Measurements from ENCODE around the gene FLRT1.
A peak's percentile ranks its signal among the peaks of the same experiment; 100 is the strongest.

The FLRT1 gene

DNA sequence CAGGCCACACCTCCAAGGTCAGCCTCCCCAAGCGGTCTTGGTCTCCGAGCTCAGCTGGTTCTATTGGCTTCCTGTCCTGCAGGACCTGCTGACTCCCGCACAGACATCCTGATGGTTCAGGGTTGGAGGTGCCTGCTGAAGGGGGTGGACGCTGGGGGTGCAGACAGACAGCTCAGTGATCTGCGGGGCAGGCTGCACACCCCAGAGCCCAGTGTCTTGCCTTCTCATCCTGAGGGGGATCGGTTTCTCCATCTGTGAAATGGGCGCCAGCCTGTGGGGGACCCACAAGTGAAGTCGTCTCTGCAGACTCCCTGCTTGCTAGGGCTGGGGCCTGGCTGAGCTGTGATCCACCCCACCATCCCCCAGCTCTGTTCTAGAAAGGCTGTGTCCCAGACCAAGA, 13.8 kb downstream of the FLRT1 start:
- no peak for DNase-seq

DNA sequence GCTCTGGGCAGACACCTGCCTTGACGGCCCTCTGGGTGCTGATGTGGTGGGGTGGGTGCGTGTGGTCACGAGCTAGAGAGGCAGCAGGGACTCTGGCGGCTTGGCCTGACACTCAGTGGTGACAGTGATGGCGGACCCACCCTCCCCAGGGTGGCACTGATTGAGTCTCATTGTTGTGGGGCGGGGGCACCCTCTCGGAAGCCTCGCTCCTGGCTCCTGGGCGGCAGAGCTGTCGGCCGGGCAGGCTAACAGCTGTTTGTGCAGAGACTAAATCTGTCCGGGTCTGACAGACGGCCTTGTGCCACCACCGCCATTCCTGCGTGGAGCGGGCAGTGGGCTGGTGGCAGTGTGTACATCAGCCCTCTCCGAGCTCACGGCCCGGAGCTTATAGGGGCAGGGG, 15.6 kb downstream of the FLRT1 start:
- DNase-seq = no peak

DNA sequence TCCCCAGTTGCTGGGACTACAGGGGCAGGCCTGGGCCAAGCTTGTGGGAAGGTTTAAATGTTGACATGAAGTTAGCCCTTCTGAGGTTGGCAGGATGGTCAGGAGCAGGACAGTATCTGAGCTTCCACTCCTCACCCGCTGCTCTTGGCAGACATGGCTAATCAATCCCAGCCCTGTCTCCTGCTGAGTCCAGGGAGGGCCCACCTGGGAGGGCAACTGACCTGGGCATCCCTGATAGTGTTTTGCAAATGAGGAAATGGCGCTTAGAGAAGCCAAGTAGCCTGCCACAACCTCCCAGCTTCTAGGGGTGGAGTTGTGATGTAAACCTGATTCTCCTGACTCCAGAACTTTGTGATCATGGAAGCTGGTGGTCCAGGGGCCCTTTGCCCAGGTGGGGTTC, 16.7 kb downstream of the FLRT1 start:
- no peak for DNase-seq

DNA sequence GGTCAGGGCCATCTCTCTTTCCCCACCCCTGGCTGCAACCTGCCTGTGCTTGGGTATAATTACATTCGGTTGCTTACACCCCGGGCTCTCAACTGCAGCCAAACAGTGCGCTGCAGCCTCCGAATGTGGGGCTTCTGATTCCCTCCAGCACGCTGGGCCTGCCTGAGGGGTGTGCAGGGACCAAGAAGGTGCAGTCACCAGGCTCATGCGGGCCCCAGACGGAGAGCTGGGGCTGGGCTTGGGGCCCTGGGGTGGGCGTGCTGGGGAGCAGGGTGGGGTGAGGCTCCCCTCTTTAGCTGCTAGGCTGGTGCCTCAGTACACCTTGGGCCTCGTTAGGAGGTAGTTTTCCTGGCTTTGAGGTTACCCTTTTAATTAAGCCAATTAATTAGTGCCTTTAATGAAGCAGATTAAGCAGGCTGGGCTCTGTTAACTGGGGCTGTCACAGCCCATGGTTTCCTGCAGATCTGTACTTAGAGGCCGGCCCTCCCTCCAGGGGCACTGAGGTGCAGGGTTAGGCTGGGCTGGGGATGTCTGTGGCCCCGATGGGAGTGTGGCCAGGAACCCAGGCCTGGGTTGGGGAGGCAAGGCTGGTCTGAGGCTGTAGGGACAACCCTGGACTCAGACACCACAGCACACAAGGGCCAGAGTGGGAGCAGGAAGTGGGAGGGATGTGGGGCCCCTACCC, 17.3 kb downstream of the FLRT1 start:
- DNase-seq = no peak

DNA sequence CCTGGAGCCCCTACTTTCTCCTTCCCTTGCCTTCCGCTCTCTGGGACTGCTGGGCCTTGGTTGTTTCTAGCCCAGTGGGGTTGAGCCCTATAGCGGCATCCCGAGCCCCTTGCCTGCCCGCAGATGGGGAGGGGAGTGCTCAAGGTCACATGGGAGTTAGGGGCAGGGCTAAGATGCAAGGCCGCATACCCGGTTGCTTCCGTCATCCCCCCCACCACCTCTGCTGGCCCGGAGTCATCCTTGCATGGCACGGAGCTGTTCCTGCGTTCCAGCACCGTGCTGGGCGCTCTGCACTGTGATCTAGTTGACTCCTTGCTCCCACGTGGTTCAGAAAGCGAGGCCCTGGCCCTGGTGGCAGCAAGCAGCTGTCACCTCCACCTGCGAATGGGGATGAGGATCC, 18.0 kb downstream of the FLRT1 start:
- DNase-seq = no peak

DNA sequence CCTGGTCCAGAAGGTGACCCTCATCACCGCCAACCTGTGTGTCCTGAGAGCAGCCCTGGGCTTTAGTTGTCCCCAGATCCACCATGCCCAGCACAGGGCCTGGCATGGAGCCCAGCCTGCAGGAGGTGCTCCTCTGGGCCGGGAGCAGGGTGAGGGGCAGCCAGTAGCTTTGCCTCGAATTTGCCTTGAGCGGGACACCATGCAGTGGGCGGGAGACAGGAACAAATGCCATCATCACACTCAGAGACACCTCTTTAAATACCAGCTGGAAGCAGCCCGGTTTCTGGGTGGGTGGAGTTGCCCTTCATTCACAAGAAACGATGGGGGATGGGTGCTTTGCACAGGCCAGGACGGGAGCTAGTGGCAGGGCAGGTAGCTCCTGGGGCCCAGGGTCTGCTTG, 19.3 kb downstream of the FLRT1 start:
- no peak for DNase-seq

DNA sequence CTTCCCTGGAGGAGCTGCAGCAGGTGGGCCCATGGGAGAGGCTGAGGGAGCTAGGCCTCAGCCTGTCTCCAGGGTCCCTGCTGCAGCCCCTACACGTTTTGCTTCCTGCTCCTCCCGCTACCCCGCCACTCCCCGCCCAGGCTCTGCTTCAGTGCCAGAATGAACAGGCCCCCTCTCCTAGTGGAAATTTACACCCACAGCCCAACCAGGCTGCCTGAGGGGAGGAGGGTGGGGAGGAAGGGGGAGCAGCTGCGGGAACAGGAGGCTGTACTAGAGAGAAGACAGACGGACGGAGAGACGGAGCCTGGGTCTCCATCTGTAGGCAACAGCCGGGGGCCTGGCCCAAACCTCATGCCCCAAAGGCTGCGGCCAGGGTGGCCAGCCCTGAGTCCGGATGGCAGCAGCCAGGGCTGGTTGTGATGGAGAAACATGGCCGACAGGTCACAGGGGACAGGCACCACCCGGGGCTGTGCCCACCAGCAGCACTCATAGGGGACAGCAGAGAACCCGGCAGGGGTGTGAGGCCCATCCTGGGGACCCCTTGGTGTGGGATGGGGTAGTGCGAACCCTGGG, 20.6 kb downstream of the FLRT1 start:
- peak; percentile 74 for DNase-seq

DNA sequence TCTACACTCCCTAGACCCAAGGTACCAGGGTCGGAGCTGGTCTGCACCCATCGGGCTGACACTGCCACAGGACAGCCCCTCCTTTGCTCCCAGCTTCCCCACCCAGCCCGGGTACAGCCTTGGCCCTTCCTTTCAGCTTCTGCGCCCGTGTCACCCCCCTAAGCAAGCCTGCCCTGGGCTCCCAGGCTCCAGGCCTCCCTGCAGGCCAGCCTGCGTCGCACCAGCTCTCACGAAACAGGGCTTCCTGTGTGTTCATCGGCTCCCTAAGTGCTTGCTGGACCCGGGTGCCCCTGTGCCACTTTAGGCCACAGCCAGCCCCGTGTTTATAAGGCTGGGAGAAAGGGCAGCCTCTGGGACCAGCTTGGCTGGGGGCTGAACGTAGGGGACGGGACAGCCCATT, 21.1 kb downstream of the FLRT1 start:
- DNase-seq = no peak

DNA sequence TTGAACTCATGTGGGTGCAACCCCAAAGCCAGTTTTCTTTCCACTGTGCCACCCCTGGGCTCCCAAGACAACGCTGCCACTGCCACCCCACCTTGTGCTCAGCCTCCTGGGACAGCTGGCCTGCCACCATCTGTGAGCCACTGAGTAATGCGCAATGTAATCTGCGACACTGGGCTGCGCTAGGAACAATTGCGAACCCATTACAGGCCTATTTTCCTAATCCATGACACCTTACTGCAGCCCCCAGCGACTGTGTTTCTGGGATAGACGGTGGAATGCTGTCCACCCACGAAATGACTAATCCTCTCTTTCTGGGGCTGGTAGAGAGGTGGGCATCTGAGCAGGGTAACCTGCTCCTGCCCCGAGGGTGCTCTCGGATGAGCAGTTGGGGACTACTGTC, 22.2 kb downstream of the FLRT1 start:
- no peak for DNase-seq

DNA sequence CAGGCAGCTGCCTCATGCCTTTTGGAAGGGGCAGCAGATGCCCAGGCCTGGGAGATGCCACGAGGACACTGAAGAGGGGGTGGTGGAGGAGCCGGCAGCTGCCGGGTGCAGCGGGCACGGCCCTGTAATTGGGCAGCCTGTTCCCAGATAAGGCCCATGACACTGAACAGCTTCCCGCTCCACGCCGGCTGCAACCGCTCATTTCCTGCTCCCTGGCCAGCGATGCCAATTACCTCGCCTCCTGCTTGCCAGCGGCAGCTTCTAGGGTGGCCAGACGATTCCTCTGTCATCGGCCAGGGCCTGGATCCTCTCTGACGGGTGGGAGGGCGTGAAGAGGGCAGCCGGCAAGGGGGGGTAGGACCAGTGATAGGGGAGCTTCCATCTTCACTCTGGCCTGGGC, 22.8 kb downstream of the FLRT1 start:
- DNase-seq = peak; percentile 77

DNA sequence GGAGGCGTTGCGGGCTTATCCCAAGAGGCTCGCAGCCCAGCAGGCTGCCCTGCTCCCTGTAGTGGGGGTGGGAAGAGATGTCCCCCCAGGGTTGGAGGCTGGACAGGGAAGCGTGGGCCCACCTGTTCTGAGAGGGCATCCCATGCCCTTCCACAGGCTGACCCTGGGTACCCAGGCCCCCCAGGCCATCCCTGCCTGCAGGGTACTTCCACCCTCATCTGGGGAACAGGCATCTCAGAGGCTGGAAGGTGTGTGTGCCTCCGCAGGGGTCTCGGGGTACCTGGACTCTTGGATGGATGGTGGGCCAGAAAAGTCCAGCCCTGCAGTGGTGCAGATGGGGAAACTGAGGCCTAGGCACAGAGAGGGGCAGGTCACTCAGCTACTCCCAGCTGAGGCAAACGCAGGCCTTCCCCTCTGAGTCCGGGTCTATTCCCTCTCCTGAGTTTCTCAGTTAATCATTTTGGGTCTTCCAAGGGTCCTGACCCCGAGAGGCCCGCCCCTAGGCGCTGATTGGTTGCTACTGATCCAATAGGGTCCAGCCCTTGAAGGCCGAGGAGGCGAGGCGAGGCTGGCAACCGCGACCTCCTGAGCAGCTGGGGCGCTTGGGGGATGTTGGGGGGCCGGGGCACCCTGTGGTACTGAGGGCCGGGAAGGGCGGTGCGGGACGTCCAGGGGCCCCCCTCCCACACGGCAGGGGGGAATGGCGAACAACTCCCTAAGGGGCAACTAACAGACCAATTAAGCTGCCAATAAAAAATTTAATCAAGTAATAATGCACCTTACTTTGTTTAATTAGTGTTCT, 23.8 kb downstream of the FLRT1 start:
- DNase-seq = no peak

DNA sequence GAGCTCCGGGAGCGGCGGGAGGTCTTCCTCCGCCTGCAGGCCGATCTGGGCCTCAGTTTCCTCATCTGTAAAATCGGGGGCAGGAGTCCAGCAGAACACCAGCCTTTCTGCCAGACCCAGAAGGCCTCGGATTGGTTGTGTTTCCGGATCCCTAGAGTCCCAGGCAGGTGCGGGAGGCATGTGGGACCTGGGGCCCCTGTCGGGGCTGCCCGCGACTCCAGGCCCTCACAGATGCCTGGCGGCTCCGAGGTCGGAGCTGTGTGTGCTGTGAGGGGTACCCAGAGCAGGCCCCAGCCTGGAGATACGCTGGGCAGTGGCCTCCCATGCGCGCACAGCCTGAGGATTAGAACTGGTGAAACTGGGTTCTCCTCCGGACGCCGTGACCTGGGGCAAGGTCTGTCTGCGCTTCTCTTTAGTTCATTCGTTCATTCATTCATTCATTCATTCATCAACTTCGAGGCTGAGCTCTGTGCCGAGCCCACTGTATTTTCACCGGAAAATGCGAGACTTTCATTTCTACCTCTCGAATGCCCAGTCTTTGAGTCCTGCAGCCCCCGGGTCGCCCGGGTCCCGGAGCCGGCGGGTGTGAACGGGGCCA, 24.6 kb downstream of the FLRT1 start:
- DNase-seq = no peak

DNA sequence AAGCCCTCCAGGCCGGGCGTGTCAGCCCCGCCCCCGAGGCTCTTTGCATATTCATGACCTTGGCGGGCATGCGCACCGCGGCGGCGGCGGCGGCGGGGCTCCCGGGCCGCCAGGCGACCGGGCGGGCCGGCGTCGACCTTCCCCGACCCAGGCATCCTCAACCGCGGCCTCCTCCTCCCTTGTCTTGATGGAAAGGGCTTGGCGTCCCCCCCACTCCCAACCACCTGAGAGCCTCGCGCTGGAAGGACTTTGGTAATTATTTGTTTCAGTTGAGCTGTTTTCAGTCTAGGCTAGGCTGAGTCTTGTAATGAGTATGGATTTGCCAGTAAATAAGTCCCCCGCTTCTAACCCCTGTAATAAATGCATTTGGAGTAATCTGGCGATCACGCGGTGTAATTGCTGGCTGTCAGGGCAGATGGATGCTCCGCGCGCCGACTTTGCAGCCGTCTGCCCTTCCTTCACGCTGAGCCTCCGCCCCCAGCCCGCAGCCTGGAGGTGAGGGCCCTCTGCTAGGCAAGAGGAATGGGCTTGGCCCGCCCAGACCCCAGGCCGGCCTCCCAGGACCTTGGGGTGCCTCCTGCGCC, 25.2 kb downstream of the FLRT1 start:
- peak; percentile 98 for DNase-seq

DNA sequence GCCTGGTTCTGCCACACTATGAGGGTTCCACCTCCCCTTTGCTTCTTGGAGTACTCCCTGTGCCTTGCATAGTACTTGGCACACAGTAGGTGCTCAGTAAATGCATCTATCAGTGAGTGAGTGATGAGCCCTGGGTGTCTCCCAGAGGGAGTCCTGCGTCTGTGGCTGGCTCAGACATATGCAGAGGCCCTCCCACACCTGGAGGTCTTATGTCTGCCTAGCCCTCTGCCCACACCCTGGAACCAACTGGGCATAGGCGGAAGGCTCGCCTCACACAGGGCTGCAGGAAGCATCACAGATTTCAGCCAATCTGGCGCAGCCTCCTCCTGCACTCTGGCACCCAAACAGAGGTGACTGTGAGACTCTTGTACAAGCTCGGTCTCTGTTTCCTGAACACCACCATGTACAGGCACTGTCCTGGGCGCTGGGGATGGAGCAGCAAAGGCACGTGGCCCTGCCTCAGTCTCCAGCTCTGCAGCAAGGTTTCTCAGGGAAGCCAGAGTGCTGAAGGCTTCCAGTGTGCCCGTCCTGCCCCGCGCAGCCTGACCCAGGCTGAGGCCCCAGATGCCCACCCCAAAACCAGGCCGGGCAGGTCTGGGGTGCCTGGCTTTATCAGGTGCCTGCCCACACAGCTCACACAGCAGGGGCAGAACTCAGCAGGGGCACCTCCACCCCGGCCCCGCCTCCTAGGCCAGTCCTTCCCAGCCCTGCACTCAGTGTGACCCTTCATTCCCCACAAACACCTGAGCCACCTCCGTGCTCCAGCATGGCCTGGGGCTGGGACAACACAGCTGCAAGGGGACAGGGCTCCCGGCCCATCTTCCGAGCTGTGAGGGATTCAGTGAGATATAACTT, 26.7 kb downstream of the FLRT1 start:
- DNase-seq = peak; percentile 60

DNA sequence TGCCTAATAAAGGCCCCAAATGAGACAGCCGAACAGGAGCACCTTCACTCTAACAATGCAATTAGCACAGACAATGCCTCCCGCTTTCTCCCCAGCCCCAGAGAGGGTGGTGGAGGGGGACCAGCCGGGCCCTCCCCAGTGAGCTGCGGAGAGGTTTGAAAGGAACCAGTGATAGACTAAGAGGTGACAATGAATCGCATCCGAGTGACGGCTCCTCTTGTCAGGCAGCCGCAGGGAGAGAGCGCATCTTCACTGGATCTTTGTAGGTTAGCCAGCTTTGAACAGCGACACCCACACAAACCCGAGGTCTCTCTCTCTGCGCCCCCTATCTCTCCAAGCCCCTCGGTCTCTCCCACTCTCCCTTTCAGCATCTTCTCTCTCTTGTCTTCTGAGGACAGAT, 28.0 kb downstream of the FLRT1 start:
- DNase-seq = no peak

DNA sequence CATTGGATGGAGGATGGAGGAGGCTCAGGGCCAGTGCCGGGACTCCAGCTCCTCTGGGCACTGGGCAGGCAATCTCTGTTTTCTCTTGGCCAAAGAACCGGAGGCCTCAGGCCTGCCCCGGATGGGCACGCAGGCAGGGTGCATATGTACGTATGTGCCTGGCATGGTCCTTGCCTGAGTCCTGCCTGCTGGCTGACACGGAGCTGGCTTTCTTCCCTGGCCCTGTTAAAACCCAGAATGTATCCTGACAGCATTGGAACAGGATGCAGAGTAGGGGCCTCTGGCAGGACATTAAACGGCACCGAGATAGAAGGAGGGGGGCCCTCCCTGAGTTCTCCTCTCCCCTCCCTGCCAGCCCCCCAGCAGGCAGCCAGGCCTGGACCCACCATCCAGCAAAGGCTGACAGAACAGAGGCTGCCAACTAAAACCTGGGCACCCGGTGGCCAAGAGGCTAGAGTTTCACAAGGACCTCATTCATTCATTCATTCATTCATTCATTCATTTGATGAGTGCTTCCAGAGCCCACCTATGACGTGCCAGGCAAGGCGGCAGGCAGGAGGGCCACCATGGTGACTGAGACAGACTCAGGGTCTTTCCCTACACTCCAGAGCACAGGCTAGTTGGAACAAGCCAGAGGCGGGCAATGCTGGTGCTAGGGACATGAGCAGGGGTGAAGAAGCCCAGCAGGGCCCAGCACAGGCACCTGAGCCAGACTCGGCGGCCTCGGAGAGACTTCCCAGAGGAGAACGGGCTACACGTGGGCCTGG, 28.8 kb downstream of the FLRT1 start:
- DNase-seq = no peak

DNA sequence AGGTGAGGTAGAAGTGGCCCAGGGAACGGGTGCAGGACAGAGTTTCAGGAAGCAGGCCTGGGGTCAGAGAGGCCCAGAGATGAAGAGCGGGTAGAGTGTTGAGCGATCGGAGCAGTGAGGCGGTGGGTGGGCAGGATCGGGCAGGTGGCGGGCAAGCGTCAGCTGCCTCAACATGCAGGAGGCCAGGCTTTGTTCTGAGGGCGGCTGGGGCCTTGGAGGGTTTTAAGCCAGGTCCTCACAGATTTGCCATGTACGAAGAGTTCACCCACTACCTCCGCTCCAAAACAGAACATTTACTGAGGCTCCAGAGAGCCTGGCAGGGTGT, 29.4 kb downstream of the FLRT1 start:
- DNase-seq = no peak

DNA sequence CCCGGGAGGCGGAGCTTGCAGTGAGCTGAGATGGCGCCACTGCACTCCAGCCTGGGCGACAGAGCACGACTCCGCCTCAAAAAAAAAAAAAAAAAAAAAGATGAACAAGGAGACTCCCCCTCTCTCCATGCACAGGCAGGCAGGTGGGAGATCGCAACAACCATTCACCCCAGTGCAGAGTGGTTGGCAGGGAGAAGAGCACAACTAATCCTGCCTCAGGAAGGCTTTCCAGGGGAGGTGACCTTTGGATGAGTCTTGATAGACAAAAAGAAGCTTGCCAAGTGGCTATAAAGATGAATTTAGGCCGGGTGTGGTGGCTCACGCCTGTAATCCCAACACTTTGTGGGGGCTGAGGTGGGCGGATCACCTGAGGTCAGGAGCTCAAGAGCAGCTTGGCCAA, 30.0 kb downstream of the FLRT1 start:
- no peak for DNase-seq

DNA sequence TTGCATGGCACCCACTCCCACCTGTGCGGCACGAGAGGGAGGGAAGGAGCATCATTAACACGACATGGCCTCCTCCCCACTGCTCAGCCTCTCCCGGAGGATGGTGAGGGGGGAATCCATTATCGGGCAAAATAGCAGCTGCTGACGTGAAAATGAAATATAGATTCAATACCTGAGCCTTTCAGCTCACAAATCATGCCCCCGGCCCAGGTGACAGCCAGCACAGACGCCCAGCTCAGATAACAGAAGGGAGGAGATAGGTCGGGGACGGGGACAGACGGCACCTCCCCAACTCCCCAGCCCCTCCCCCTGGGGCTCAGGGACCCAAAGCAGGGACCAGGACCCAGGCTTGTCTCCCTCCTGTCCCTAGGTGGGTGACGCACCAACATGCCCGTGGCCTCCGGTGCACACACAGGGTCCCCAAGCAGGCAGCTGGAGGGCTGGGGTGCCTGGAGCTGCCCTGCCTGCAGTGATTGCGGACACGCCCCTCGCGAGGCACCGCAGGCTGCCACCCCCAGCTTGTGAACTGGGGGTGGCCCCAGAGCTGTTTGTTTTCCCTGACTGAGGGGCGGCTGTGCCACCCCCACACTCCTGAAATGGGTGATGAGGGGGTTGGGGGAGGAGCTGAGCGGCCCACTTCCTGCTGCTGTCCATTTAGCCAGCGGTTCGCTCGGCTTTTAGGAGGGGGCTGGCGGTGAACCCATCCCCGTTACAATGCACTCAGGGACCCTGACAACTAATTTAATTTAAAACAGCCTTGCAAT, 31.7 kb downstream of the FLRT1 start:
- DNase-seq = peak; percentile 85

DNA sequence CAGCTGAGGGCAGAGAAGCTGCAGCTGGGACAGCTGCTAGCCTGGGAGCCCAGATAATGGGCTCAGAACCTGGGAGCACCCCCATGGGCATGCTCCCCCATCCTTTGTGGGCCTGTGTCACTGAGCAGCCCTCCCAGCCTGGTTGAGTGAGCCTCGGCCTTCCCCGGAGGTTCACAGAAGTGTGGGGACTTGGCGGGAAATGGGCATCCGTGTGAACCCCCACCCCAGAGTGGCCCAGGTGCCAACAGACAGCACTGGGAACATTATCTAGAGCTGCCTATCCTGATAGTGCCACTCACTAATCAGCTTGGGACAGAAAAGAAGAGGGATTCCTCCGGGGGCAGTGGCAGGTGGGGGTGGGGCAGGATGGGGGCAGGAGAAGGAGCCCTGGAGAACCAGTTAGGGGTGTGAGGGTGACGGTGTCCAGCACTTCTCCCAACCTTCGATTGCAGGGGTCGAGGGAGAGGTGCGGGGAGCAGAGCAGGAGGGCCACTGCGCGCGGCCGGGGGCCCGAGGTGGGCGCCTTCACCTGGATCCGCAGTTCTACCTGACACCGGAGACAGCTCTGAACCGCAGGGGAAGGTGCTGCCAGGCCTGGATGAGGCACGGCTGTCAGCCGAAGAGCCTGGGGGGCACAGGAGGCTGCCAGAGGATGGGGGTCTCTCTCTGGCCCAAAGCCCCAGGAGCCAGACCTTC, 33.1 kb downstream of the FLRT1 start:
- DNase-seq = no peak
